LoVo (cell line): Measurements from ENCODE around the gene HMX3.

Experiments used
- DNase-seq: peaks from one replicate; pipeline ENCODE4 v3.0.0-alpha.2; 2016; ENCODE audit warnings: low spot score

The HMX3 gene

DNA sequence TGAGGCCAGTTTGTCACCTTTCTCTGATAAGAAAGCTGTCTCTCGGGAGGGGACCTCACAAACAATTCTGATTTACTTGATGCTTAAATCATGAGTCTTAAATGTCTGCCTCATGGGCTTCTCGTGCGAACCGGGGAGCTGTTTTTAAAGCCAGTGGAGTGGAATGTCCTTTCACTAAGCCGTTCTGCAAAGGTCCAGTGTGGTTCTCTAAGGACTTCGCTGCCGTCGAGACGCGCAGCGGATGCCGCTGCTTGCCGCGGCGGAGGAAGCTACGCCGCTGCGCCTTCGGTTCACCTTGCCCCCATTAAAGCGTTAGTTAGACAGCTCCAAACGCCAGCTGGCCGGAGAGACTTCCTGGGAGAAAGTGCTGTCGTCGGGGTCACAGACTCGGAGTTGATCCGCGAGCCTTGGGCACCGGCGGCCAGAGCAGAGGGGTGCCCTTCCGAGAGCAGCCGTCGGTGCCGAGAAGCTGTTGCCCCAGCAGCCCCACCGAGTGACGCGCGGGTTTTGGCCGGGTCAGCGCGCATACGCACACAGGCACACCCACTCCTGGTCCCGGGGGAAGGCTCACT lies 1.3 kb upstream of the HMX3 start:
- no peak for DNase-seq

DNA sequence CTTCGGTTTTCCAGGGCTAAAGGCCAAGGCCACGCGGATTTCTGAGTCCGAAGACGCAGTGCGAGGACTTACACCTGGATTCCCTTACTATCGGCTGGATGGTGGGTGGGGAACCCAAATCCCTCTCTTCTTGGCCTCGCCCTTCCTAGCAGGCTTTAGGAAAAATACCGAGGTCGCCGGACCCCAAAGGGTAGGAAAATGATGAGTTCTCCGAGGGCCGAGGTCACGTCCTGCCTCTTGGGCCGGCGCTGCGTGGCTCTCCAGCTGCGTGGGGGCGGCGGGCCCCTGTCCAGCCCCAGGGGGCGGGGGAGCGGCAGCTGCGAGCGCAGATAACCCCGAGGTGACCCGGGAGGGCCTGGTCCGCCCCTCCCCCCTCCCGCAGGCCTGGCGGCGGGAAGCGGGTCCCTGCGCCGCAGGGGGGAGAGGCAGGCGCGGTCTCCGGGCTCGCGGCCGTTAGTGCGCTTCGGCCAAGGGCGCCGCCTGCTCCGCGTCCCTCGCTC lies 805 bp upstream of the HMX3 start:
- no peak for DNase-seq

DNA sequence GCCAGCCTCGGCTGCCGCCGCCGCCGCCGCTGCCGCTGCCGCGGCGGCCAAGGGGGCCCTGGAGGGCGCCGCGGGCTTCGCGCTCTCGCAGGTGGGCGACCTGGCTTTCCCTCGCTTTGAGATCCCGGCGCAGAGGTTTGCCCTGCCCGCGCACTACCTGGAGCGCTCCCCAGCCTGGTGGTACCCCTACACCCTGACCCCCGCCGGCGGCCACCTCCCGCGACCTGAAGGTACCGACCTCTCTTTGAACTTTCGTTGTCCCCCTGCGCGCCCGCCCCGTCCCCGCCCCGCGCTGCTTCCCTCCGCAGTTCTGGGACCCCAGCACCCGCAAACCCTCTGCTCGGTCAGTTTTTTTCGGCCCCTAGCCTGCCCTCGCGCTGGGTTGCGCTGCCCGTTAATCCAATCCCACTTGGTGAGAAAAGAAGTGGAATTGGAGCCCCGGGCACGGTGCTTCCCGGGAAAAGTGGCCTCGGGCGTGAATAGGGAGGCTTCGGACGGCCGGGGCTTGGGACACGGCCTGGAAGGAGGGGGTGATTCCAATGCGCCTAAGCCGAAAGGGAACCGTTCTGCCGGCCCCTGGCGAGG lies 543 bp downstream of the HMX3 start:
- DNase-seq, result no peak

DNA sequence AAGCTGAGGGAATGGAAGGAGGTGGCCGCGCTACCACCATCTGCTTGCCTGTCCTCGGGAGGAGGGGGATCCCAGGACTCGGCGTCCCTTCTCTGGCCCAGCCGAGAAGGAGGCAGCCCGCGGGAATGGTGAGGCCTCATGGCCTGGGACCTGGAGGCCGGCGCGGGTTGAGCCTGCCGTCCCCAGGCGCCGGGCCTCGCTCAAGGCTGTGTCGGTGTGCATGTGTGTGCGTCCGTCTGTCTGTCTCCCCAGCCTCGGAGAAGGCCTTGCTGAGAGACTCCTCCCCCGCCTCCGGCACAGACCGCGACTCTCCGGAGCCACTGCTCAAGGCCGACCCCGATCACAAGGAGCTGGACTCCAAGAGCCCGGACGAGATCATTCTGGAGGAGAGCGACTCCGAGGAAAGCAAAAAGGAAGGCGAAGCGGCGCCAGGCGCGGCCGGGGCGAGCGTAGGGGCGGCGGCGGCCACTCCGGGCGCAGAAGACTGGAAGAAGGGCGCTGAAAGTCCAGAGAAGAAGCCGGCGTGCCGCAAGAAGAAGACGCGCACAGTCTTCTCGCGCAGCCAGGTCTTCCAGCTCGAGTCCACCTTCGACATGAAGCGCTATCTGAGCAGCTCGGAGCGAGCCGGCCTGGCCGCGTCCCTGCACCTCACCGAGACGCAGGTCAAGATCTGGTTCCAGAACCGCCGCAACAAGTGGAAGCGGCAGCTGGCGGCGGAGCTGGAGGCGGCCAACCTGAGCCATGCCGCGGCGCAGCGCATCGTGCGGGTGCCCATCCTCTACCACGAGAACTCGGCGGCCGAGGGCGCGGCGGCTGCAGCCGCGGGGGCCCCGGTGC lies 1.3 kb downstream of the HMX3 start:
- DNase-seq, result no peak

DNA sequence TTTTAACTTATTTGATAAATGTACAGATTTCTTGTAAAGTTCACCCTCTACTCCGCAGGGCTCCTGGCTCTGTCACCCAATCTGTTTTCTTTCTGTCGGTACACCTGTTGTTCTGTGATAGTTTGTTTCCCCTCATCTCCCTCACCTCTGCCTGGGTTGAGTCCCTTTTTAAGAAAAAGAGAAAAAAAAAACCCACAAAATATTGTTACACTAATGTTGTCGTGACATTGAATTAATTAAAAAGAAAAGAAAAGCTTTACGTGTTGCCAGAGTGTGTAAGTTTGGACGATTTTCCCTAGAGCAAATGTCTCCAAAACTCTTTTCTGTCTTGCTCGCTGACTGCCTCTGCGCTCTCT lies 3.4 kb downstream of the HMX3 start:
- DNase-seq, result no peak

DNA sequence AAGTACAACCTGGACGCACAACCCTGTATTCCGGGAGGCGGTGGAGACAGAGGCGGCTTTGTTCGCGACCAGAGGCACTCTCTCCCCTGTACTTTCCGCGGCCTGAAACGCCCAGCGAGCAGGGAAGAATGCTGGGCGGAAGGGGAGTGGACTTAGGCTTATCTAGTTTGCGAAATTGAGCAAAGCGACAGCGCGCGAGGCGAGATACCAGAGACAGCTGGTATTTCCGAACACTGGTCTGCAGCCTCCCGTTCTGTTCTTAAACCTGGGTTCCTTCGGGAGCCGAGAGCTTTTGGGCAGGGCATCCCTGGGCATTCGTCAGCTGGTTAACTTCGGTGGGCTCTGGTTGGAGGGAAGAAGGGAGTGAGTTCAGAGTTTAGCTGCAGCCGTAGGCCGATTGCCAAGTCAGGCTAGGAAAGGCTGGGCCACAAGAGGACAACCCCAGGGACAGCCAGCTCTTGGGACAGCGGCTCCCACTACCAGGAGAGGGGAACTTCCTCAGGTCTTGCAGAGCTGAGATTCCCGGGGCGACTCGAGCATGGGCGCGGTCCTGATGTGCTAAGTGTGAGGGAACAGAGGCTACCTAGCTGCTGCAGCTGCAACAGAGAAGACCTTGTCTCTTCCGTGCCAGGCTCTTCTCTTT lies 3.9 kb downstream of the HMX3 start:
- peak; percentile 79 for DNase-seq

DNA sequence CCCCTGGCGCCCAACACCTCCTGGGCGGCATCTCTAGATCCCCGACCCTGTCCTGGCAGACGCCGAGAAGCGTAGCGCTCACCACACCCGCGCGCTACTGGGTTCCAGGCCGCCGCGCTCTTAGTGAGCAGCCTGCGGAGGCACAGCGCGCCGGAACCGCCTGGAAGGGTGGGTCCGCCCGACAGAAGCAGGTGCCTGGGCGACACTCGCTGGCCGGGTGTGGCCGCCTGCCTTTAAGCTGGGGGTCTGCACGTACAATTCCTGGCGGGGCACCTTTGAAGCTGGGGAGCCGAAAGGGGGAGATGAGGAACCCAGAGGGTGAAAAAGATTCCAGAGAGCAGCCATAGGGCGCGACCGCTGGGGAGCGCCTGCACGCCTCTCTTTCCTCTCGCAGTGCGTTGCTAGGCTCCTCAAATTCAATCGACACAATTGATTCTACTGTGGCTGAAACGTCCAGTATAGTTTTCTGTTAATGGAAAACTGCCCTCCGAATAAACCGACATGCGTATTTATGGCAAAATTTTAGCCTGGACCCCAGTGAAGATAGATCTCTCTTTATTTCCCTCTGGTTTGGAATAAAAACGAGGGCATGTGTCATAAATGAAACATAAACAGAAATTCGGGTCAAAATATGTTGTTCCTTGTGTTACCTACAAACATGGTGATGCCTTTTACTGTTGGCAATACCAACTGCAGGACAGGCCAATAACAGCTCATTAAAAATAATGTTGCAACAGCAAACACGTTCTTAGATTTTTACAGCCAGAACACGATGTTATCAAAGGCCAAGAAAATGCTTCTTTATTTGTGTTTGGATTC lies 4.6 kb downstream of the HMX3 start:
- DNase-seq, result no peak

GRCh38 chr10:123140983-123141390 lies 5.2 kb downstream of the HMX3 start:
- DNase-seq, result no peak

DNA sequence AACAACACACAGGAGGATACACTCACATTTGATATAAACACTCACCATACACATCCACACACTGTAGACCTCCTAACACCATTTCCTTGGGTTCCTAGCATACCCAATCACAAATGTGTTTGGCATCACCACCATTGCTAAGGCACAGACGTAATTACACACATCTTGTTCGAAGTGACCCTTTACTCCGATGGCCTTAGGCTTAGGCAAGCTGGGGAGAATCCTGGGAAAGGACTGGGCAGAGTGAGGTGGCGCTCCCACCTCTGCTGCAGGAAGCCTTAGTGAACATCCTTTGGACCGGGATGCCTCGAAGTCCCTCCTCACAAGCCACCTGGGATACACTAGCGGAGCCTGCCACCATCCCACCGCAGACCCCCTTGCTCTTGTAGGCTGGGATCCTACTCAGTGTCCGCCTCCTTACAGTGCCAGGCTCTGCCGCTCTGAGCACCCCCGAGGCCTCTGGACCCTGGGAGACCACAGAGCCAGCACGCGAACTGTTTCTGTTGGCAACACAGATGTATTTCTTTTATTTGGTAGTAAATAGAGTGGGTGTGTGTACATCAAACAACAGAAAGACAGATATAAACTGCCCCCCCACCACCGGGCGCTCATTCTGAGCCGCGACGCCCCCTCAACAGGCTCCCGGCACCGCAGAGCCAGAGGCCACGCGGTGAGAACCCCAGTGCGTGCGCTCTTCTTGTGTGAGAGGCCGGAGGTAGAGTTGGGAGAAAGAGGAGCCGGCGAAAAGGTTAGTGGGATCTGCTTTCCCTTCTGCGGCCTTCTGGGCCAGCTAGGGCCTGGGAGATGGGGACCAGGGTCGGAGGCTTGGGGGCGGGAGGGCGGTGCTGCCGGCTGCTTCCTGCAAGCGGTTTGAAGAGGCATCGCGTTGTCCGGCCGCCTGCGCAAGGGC lies 6.3 kb downstream of the HMX3 start:
- DNase-seq, result no peak

GRCh38 chr10:123142701-123143161 lies 7.0 kb downstream of the HMX3 start:
- no peak for DNase-seq

- DNase-seq, result no peak
Measured at GRCh38 chr10:123143162-123143824, 7.5 kb downstream of the HMX3 start.

DNA sequence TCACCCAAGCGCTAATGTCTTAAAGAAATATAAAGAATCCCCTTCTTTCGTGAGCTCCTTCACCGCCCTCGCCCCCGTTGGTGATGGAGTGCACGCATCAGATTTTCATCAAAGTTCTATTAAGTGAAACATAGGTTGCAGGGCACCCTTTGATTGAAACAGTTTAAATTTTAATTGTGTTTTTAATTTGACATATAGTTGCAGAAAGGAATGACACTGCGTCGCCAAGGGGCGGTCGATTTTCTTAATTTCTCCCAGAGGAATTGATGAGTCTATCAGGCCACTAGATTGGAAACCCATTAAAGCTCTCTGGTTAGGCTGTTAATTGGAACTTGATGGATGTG lies 8.0 kb downstream of the HMX3 start:
- no peak for DNase-seq

DNA sequence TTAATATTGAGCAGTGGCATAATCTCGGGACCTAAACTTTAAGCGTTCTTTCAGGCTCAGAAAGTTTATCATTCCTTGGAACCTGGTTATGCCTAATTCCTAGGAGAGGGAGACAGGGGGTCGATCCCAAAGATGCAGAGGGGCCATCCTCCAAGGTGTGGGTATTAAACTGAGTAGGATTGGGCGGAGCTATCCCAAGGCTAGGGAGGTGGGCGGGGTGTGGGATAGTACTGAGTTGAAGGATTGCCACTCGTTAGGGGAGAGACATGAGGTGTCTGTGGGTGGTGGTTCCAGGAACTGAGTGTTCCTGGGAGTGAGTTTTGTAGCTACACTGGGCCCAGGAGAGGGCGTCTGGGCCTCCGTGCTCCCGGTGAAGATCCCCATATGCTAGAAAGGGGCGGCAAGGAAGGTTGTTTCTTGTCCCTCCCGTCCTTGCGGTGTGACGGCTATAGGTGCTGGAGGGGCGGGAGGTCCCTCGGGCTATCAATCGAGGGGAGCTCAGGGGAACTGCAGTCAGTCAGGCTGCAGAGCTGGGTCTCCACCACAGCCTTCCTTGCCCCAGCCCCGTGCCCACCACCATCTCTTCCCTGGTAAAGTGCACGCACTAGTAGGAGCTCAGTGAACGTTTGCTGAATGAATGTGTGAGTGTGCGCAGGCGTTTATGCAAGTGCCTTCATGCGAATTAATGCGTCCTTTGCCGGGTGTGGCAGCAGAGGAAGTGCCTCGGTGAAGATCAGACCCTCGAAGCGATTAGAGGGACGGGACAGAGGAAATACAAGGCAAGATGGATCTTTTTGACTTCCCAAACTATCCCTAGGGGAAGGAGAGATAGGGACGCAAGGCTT lies 9.1 kb downstream of the HMX3 start:
- DNase-seq, result no peak

GRCh38 chr10:123145542-123146012 lies 9.8 kb downstream of the HMX3 start:
- no peak for DNase-seq

- no peak for DNase-seq
Measured at GRCh38 chr10:123146013-123146893, 10.5 kb downstream of the HMX3 start.

- DNase-seq, result no peak
Measured at GRCh38 chr10:123146894-123147634, 11.3 kb downstream of the HMX3 start.

DNA sequence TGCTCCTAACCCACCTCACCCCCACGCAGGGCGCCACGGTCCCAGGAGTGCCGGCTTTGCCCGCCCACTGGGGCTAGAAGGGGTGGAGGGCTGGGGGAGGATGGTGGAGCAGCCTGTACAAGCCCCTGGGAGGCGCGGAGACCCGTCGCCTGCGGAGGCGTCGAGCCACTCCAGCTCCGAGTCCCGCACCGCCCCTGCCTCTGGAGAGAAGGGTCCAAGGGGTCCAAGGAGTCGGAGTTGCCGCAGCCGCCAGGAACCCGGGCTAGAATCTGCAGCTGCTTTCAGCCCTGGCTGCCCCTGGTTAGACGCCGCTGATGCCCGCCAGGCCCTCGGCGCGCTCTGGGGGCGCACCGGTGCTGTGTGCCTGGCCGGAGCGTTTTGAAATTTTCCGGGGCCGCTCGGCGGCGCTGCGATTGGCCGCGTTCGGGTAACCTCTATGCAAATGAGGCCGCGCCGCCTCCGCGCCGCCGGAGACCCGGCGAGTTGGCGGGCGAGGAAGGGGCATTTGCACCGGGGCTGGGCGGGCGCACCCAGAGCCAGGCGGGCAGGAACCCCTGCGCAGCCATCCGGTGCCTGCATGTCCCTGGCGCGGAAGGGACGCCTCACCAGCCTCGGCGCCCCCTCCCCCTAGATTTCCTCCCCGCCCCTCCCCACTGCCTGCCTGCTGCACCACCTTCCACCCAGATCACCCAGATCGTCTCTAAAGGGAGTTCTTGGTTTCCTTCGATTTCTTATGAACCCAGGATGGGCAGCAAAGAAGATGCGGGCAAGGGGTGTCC lies 12.1 kb downstream of the HMX3 start, which contains the start of gene HMX2:
Gene HMX2, plus strand, starts transcription at position 502 of the 779 bp plus-strand sequence. Its CDS starts 243 bp downstream, at position 745.
- DNase-seq, result no peak
